Stimulated activated CD4-positive, alpha-beta T cell treated with anti-CD3 and anti-CD28 coated beads, Interleukin-12 subunit alpha, Interleukin-12 subunit beta, amount 100 ng/mL, for 24 hours (primary cell): ENCODE data around the gene LCE1A.

Source experiments
- DNase-seq, 2 experiments: peaks; one replicate each; pipeline ENCODE4 v3.0.0-alpha.2; 2020; ENCODE audit warnings: low read depth in 2 of 2

The LCE1A gene

GRCh38 chr1:152870831-152871730 is 43.8 kb downstream of the LCE1A start:
- no peak for DNase-seq

- no peak for DNase-seq
Measured at GRCh38 chr1:152871731-152872126, 44.5 kb downstream of the LCE1A start.

GRCh38 chr1:152873495-152873894 is 46.2 kb downstream of the LCE1A start:
- no peak for DNase-seq

- no peak for DNase-seq
Measured at GRCh38 chr1:152876827-152877226, 49.6 kb downstream of the LCE1A start.
